Activated naive CD4-positive, alpha-beta T cell treated with anti-CD3 and anti-CD28 coated beads for 36 hours (primary cell): ENCODE measurements around the gene TMEM86B. TPM values are rescaled to one million over a fixed set of nuclear protein-coding genes. Genes with fewer than 3 reads are reported as not detected.

Source experiments
- CTCF ChIA-PET: fragments of 350-600 bp; sonication (Branson Sonifier 250); formaldehyde crosslinking; loops from one replicate; lab custom pipeline; 2021; ENCODE audit warnings: antibody characterized with exemption; lab: Charles Lee
- DNase-seq: peaks from one replicate; pipeline ENCODE4 v3.0.0-alpha.2; 2020
- H3K27ac Mint-ChIP-seq: one replicate; pipeline ENCODE4 v1.8.0; 2021; ENCODE audit warnings: mild to moderate bottlenecking, mixed read lengths
- H3K27me3 Mint-ChIP-seq: one replicate; pipeline ENCODE4 v1.8.0; 2021; ENCODE audit warnings: low read depth, mixed read lengths
- H3K36me3 Mint-ChIP-seq: one replicate; pipeline ENCODE4 v1.8.0; 2021; ENCODE audit warnings: low read depth, mixed read lengths
- H3K4me1 Mint-ChIP-seq: one replicate; pipeline ENCODE4 v1.8.0; 2021; ENCODE audit warnings: low read depth, mixed read lengths
- H3K4me3 Mint-ChIP-seq: one replicate; pipeline ENCODE4 v1.8.0; 2021; ENCODE audit warnings: mild to moderate bottlenecking, moderate library complexity, mixed read lengths
- H3K9me3 Mint-ChIP-seq: one replicate; pipeline ENCODE4 v1.8.0; 2021; ENCODE audit warnings: mixed read lengths
- intact Hi-C: fragments of 100-400 bp; cut with micrococcal nuclease; formaldehyde crosslinking; loops from one replicate; pipeline ENCODE4 v1.15.1; 2023
- total RNA-seq, 2 experiments: library from RNA; stranded (reverse); gene quantifications; one replicate each; pipeline ENCODE4 v1.2.3, GENCODE V29; 2021

The TMEM86B gene
- total RNA-seq, 2 experiments from 2014 or later, result 6.1 to 6.8 TPM

DNA sequence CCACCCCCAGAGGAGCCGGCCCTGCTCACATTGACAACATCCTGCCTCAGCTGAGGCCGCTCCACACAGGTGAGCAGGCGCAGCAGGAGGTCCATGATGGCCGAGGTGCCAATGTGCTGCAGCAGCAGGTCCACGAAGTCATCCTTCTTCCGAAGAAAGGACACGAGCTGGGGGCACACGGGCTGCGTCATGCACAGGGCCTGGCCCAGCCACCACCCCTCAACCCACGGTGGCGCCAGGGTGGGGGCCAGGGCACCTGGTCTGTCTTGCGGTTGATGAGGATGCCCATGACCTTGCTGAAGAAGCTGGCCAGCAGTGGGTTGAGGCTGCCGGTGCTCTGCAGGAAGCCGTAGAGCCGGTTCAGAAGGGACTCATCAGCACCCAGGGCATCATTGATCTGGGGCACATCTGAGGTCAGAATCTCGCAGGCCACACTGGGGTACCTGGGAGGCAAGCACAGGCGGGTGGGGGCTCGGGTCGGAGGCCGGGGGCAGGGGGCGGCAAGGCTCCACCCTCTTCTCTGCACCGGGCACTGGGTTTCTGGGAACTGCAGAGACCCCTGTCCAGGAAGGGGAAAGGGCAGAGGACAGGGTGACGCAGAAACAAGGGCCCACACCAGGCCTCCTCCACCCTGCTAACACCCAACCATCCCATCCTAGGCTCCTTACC is 16.8 kb upstream of the TMEM86B start:
- Mint-ChIP-seq H3K4me1 (peaks cover 15% of the 10 kb centered on the region), H3K9me3 (no peaks in the 10 kb centered on the region), H3K27me3 (no peaks in the 10 kb centered on the region), H3K27ac (no peak overlapping the region), H3K4me3 (no peak overlapping the region), H3K36me3 (peaks cover 29% of the 10 kb centered on the region)
- DNase-seq, result no peak
- CTCF ChIA-PET, result interaction anchor here (0.7 kb wide), 1 partner anchor 41 kb away, joined by 5 read pairs; no protein-coding TSS in a partner anchor
- intact Hi-C loops, result no loop called here

- H3K9me3 Mint-ChIP-seq, result no peaks in the 10 kb centered on the region
- peaks cover 12% of the 10 kb centered on the region for H3K4me1 Mint-ChIP-seq
- peaks cover 32% of the 10 kb centered on the region for H3K36me3 Mint-ChIP-seq
- peak overlapping the region; percentile 36 for H3K27ac Mint-ChIP-seq
- no peaks in the 10 kb centered on the region for H3K27me3 Mint-ChIP-seq
- CTCF ChIA-PET, result no interaction called here
- no peak for DNase-seq
- no peak overlapping the region for H3K4me3 Mint-ChIP-seq
- intact Hi-C loops, result no loop called here
Observed at GRCh38 chr19:55244004-55244680, 15.6 kb upstream of the TMEM86B start.

- H3K27ac Mint-ChIP-seq, result no peak overlapping the region
- no peak for DNase-seq
- H3K4me1 Mint-ChIP-seq, result no peaks in the 10 kb centered on the region
- H3K36me3 Mint-ChIP-seq, result peaks cover 28% of the 10 kb centered on the region
- CTCF ChIA-PET, result no interaction called here
- no peaks in the 10 kb centered on the region for H3K9me3 Mint-ChIP-seq
- no peak overlapping the region for H3K4me3 Mint-ChIP-seq
- H3K27me3 Mint-ChIP-seq, result no peaks in the 10 kb centered on the region
- intact Hi-C loops, result no loop called here
Observed at GRCh38 chr19:55242517-55242916, 14.0 kb upstream of the TMEM86B start.

GRCh38 chr19:55241935-55242464 is 13.4 kb upstream of the TMEM86B start:
- Mint-ChIP-seq H3K4me1 (no peaks in the 10 kb centered on the region), H3K36me3 (peaks cover 34% of the 10 kb centered on the region), H3K27me3 (no peaks in the 10 kb centered on the region), H3K4me3 (no peak overlapping the region), H3K9me3 (no peaks in the 10 kb centered on the region), H3K27ac (no peak overlapping the region)
- no peak for DNase-seq
- CTCF ChIA-PET, result no interaction called here
- intact Hi-C loops, result no loop called here

GRCh38 chr19:55241143-55241934 is 12.8 kb upstream of the TMEM86B start:
- Mint-ChIP-seq H3K27ac (no peak overlapping the region), H3K4me3 (no peak overlapping the region), H3K27me3 (no peaks in the 10 kb centered on the region), H3K36me3 (peaks cover 38% of the 10 kb centered on the region), H3K9me3 (no peaks in the 10 kb centered on the region), H3K4me1 (no peaks in the 10 kb centered on the region)
- intact Hi-C loops, result no loop called here
- CTCF ChIA-PET, result interaction anchor here (0.6 kb wide), 1 partner anchor 1186 kb away, joined by 4 read pairs; no protein-coding TSS in a partner anchor
- no peak for DNase-seq

DNA sequence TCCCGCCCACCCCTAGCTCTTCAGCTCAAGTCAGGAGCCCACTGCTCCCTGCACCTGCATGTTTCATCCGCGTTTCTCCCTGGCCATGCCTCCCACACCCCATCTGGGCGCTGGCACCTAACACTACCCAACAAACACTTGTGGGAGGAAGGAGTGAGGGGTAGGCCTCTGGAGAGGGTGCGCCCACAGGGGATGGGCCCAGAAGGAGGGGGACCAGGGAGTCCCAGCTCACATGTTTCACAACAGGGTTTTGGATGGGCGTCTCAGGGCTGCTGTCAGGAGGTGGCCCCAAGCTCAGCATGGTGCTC is 12.1 kb upstream of the TMEM86B start:
- DNase-seq, result no peak
- peaks cover 42% of the 10 kb centered on the region for H3K36me3 Mint-ChIP-seq

DNA sequence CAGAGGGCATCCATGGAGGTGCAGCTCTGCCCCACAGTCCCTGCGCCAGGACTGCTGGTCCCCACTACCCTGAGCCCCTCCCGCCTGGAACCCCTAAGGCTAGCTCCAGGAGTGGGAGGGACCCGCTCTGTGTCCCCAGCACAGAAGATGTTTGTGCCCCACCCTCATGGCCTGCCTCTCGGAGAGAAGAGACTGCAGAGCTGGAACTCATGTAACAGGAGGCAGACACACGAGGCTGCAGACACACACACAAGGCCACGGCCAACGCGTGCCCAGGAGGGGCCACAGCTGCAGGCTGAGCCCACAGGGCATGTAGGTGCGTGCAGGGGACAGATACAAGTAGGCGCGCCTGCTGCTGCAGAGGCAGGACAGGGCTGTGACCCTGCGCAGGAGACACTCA is 10.4 kb upstream of the TMEM86B start:
- DNase-seq, result no peak
- no peaks in the 10 kb centered on the region for H3K4me1 Mint-ChIP-seq
- intact Hi-C loops, result no loop called here
- peaks cover 47% of the 10 kb centered on the region for H3K36me3 Mint-ChIP-seq
- no peaks in the 10 kb centered on the region for H3K27me3 Mint-ChIP-seq
- H3K4me3 Mint-ChIP-seq, result no peak overlapping the region
- no peak overlapping the region for H3K27ac Mint-ChIP-seq
- H3K9me3 Mint-ChIP-seq, result no peaks in the 10 kb centered on the region
- CTCF ChIA-PET, result interaction anchor here (0.9 kb wide), 1 partner anchor 228 kb away, joined by 3 read pairs; no protein-coding TSS in a partner anchor

More for the DNA sequence above, 12.1 kb upstream of the TMEM86B start:
- Mint-ChIP-seq H3K27me3 (no peaks in the 10 kb centered on the region), H3K9me3 (no peaks in the 10 kb centered on the region), H3K27ac (no peak overlapping the region), H3K4me3 (no peak overlapping the region), H3K4me1 (no peaks in the 10 kb centered on the region)
- intact Hi-C loops, result no loop called here
- CTCF ChIA-PET, result interaction anchor here (0.6 kb wide), 1 partner anchor 1187 kb away, joined by 4 read pairs; no protein-coding TSS in a partner anchor

- Mint-ChIP-seq H3K36me3 (peaks cover 43% of the 10 kb centered on the region), H3K4me3 (no peak overlapping the region), H3K9me3 (no peaks in the 10 kb centered on the region), H3K27me3 (no peaks in the 10 kb centered on the region), H3K4me1 (no peaks in the 10 kb centered on the region), H3K27ac (no peak overlapping the region)
- CTCF ChIA-PET, result no interaction called here
- DNase-seq, result no peak
- intact Hi-C loops, result no loop called here
Observed at GRCh38 chr19:55238030-55238429, 9.5 kb upstream of the TMEM86B start.

GRCh38 chr19:55232986-55233385 is 4.4 kb upstream of the TMEM86B start:
- H3K27me3 Mint-ChIP-seq, result no peaks in the 10 kb centered on the region
- H3K4me3 Mint-ChIP-seq, result no peak overlapping the region
- no peak overlapping the region for H3K27ac Mint-ChIP-seq
- intact Hi-C loops, result no loop called here
- DNase-seq, result no peak
- H3K36me3 Mint-ChIP-seq, result peaks cover 38% of the 10 kb centered on the region
- H3K9me3 Mint-ChIP-seq, result no peaks in the 10 kb centered on the region
- CTCF ChIA-PET, result no interaction called here
- H3K4me1 Mint-ChIP-seq, result no peaks in the 10 kb centered on the region

DNA sequence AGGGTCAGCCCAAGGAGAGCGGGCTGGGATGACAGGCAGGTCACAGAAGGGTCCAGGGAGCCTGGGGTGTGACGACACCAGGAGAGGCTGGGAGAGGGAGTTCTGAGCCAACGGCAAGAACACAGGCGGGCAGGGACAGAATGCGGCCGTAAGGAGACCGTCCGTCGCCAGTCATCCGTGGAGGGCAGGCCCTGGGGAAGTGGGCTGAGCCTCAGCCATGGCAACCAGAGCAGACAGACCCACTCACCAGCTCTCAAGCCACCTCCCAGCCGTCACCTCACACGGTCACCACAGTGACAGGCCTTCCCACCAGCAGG is 3.7 kb upstream of the TMEM86B start:
- Mint-ChIP-seq H3K36me3 (peaks cover 39% of the 10 kb centered on the region), H3K4me1 (no peaks in the 10 kb centered on the region), H3K27me3 (no peaks in the 10 kb centered on the region), H3K9me3 (no peaks in the 10 kb centered on the region), H3K4me3 (no peak overlapping the region), H3K27ac (no peak overlapping the region)
- intact Hi-C loops, result no loop called here
- CTCF ChIA-PET, result no interaction called here
- no peak for DNase-seq

- intact Hi-C loops, result no loop called here
- DNase-seq, result no peak
- no peaks in the 10 kb centered on the region for H3K27me3 Mint-ChIP-seq
- H3K36me3 Mint-ChIP-seq, result peaks cover 33% of the 10 kb centered on the region
- no peaks in the 10 kb centered on the region for H3K9me3 Mint-ChIP-seq
- CTCF ChIA-PET, result no interaction called here
- no peak overlapping the region for H3K27ac Mint-ChIP-seq
- no peak overlapping the region for H3K4me3 Mint-ChIP-seq
- H3K4me1 Mint-ChIP-seq, result no peaks in the 10 kb centered on the region
Observed at GRCh38 chr19:55231391-55232285, 3.1 kb upstream of the TMEM86B start.

DNA sequence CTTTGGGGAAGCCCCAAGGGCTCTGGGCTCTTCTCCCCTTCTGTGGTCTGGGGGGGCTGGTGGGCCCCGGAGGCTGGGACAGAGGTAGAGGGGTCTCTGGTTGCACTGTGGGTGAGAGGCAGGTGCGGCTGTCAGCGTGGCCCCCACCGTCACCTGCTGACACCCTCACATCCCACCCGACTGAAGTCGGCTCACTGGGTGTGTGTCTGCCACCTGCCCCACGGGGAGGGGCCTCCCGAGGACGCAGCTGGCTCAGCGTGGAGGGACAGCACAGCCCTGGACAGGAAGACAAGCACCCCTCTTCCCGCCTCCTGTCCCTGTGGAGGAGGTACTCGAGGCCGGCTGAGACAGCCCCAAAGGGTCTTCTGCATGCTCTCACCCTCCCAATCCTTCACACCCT is 2.2 kb upstream of the TMEM86B start:
- Mint-ChIP-seq H3K9me3 (no peaks in the 10 kb centered on the region), H3K4me1 (no peaks in the 10 kb centered on the region), H3K36me3 (peaks cover 26% of the 10 kb centered on the region), H3K4me3 (no peak overlapping the region), H3K27ac (no peak overlapping the region), H3K27me3 (no peaks in the 10 kb centered on the region)
- no peak for DNase-seq
- intact Hi-C loops, result no loop called here
- CTCF ChIA-PET, result no interaction called here
